Brain microvascular endothelial cell (primary cell): ENCODE data around the gene F10.

Source experiments
- DNase-seq: peaks from one replicate; pipeline ENCODE4 v3.0.0-alpha.2; 2020
- H3K27ac ChIP-seq: fragments of 250-450 bp; sonication (Bioruptor Pico); 2 replicates; pipeline ENCODE4 v1.5.1; 2020; ENCODE audit warnings: mild to moderate bottlenecking, moderate library complexity
- H3K27me3 ChIP-seq: fragments of 250-450 bp; sonication (Bioruptor Pico); replicated peaks from 2 replicates; pipeline ENCODE4 v1.5.1; 2020; ENCODE audit warnings: mild to moderate bottlenecking
- H3K36me3 ChIP-seq: fragments of 250-450 bp; sonication (Bioruptor Pico); replicated peaks from 2 replicates; pipeline ENCODE4 v1.5.1; 2020; ENCODE audit warnings: mild to moderate bottlenecking
- H3K4me3 ChIP-seq: 2 replicates; pipeline ENCODE4 v1.5.1; 2011; ENCODE audit warnings: low read depth, mild to moderate bottlenecking, control low read depth, low read length, moderate library complexity
- CTCF ChIP-seq: IDR thresholded peaks from 2 replicates; pipeline ENCODE4 v1.5.1; 2011; ENCODE audit warnings: low read depth, mild to moderate bottlenecking, moderate library complexity, low read length, control low read depth, inconsistent platforms; ENCODE audit errors: missing control alignments
- in situ Hi-C: cut with HindIII; loops from 2 replicates; pipeline ENCODE4 v1.10.0; 2017; ENCODE audit warnings: low sequenced_read_pairs, low pct_ligation_motif_present

Gene F10

GRCh38 chr13:113178070-113178895 is 55.7 kb downstream of the F10 start:
- DNase-seq: peak; percentile 95
- in situ Hi-C loops: no loop called here
- Histone ChIP-seq H3K4me3 (no peak overlapping the region), H3K36me3 (peaks cover 32% of the 10 kb centered on the region), H3K27me3 (no peaks in the 10 kb centered on the region), H3K27ac (peak overlapping the region; percentile 85)
- TF ChIP-seq CTCF: no peak

GRCh38 chr13:113178896-113179167 is 56.2 kb downstream of the F10 start:
- in situ Hi-C loops: no loop called here
- H3K27me3 ChIP-seq: no peaks in the 10 kb centered on the region
- TF ChIP-seq CTCF: no peak
- peaks cover 32% of the 10 kb centered on the region for H3K36me3 ChIP-seq
- DNase-seq: no peak
- no peak overlapping the region for H3K4me3 ChIP-seq
- peak overlapping the region; percentile 85 for H3K27ac ChIP-seq

GRCh38 chr13:113179374-113180230 is 57.0 kb downstream of the F10 start:
- no peaks in the 10 kb centered on the region for H3K27me3 ChIP-seq
- no peak for TF ChIP-seq CTCF
- H3K4me3 ChIP-seq: no peak overlapping the region
- H3K36me3 ChIP-seq: peaks cover 31% of the 10 kb centered on the region
- DNase-seq: peak; percentile 86
- H3K27ac ChIP-seq: peak overlapping the region; percentile 85
- in situ Hi-C loops: no loop called here

- Histone ChIP-seq H3K27ac (peak overlapping the region; percentile 31), H3K4me3 (no peak overlapping the region), H3K36me3 (peaks cover 14% of the 10 kb centered on the region), H3K27me3 (no peaks in the 10 kb centered on the region)
- peak; percentile 53 for DNase-seq
- no peak for TF ChIP-seq CTCF
- in situ Hi-C loops: no loop called here
Measured at GRCh38 chr13:113182046-113182445, 59.4 kb downstream of the F10 start.

GRCh38 chr13:113183450-113184129 is 61.0 kb downstream of the F10 start:
- DNase-seq: peak; percentile 43
- Histone ChIP-seq H3K27ac (peak overlapping the region; percentile 67), H3K27me3 (no peaks in the 10 kb centered on the region), H3K4me3 (no peak overlapping the region), H3K36me3 (peaks cover 15% of the 10 kb centered on the region)
- in situ Hi-C loops: no loop called here
- TF ChIP-seq CTCF: no peak
